Mesenchymal stem cell (in vitro differentiated cells and primary cell): ENCODE results near the gene ZRANB1.
"Not testable (repeated sequence)": the region's sequence is repeated elsewhere in the genome, so short reads cannot be mapped to it uniquely, and the experiment has no call there.

Experiments used
- DNase-seq: peaks from one replicate; pipeline ENCODE4 v3.0.0-alpha.2; 2013
- H2AFZ ChIP-seq: one replicate; pipeline ENCODE4 v1.6.1; 2013; ENCODE audit warnings: low read depth, mild to moderate bottlenecking, control low read depth, inconsistent platforms, low read length, moderate library complexity
- H2AK5ac ChIP-seq: 2 replicates; pipeline ENCODE4 v1.6.1; 2013; ENCODE audit warnings: low read length, moderate library complexity, mild to moderate bottlenecking, inconsistent platforms; ENCODE audit not compliant: severe bottlenecking
- H2BK120ac ChIP-seq: one replicate; pipeline ENCODE4 v1.6.1; 2013; ENCODE audit warnings: low read depth, mild to moderate bottlenecking, inconsistent platforms, low read length, moderate library complexity
- H2BK12ac ChIP-seq, 2 experiments: one replicate each; pipeline ENCODE4 v1.6.1; 2013; ENCODE audit warnings: inconsistent platforms in 2 of 2, low read length in 2 of 2, mild to moderate bottlenecking in 2 of 2, moderate library complexity in 2 of 2, control low read depth in 1 of 2
- H2BK15ac ChIP-seq: one replicate; pipeline ENCODE4 v1.6.1; 2013; ENCODE audit warnings: mild to moderate bottlenecking, low read depth, inconsistent platforms; ENCODE audit not compliant: poor library complexity, severe bottlenecking
- H2BK5ac ChIP-seq: 2 replicates; pipeline ENCODE4 v1.6.1; 2013; ENCODE audit warnings: low read depth, mild to moderate bottlenecking, low read length, control low read depth, inconsistent platforms; ENCODE audit not compliant: poor library complexity, severe bottlenecking
- H3K14ac ChIP-seq, 2 experiments: one replicate each; pipeline ENCODE4 v1.6.1; 2013; ENCODE audit warnings: inconsistent platforms in 2 of 2, low read length in 2 of 2, control low read depth in 1 of 2, mild to moderate bottlenecking in 1 of 2, moderate library complexity in 1 of 2
- H3K18ac ChIP-seq, 2 experiments: one replicate each; pipeline ENCODE4 v1.6.1; 2013; ENCODE audit warnings: inconsistent platforms in 2 of 2, low read length in 2 of 2, control low read depth in 1 of 2, low read depth in 1 of 2, mild to moderate bottlenecking in 1 of 2
- H3K23ac ChIP-seq, 2 experiments: one replicate each; pipeline ENCODE4 v1.6.1; 2013; ENCODE audit warnings: inconsistent platforms in 2 of 2, low read length in 2 of 2, mild to moderate bottlenecking in 2 of 2, moderate library complexity in 2 of 2, control low read depth in 1 of 2
- H3K27ac ChIP-seq: 2 replicates; pipeline ENCODE4 v1.5.1; 2013; ENCODE audit warnings: mild to moderate bottlenecking, moderate library complexity, low read length, control low read depth, inconsistent platforms; ENCODE audit not compliant: poor library complexity, severe bottlenecking
- H3K27me3 ChIP-seq, 2 experiments: 2 replicates each; pipeline versions ENCODE4 v1.6.1 to v1.7.0; 2013; ENCODE audit warnings: low read length in 2 of 2, mild to moderate bottlenecking in 2 of 2, moderate library complexity in 2 of 2, control low read depth in 1 of 2, inconsistent platforms in 1 of 2; ENCODE audit not compliant: control insufficient read depth in 1 of 2, insufficient read depth in 1 of 2
- H3K36me3 ChIP-seq, 2 experiments: 2 replicates each; pipeline versions ENCODE4 v1.6.1 to v1.7.0; 2013; ENCODE audit warnings: low read length in 2 of 2, control low read depth in 1 of 2, inconsistent platforms in 1 of 2, low read depth in 1 of 2, mild to moderate bottlenecking in 1 of 2; ENCODE audit not compliant: insufficient read depth in 2 of 2, control insufficient read depth in 1 of 2
- H3K4ac ChIP-seq, 2 experiments: one replicate each; pipeline ENCODE4 v1.6.1; 2013; ENCODE audit warnings: inconsistent platforms in 2 of 2, low read length in 2 of 2, mild to moderate bottlenecking in 2 of 2, moderate library complexity in 2 of 2, control low read depth in 1 of 2, low read depth in 1 of 2
- H3K4me1 ChIP-seq: 2 replicates; pipeline ENCODE4 v1.6.1; 2013; ENCODE audit warnings: low read depth, low read length, control low read depth; ENCODE audit not compliant: control insufficient read depth, insufficient read depth
- H3K4me2 ChIP-seq: 2 replicates; pipeline ENCODE4 v1.6.1; 2013; ENCODE audit warnings: low read length, mild to moderate bottlenecking, inconsistent platforms; ENCODE audit not compliant: poor library complexity, severe bottlenecking
- H3K4me3 ChIP-seq, 2 experiments: 2 replicates each; pipeline versions ENCODE4 v1.5.1 to v1.7.0; 2013; ENCODE audit warnings: low read length in 2 of 2, mild to moderate bottlenecking in 2 of 2, control low read depth in 1 of 2, low read depth in 1 of 2; ENCODE audit not compliant: insufficient read depth in 1 of 2
- H3K79me1 ChIP-seq: replicated peaks from 2 replicates; pipeline ENCODE4 v1.6.1; 2013; ENCODE audit warnings: mild to moderate bottlenecking, control low read depth, low read length, inconsistent platforms; ENCODE audit not compliant: poor library complexity, severe bottlenecking
- H3K9ac ChIP-seq: 2 replicates; pipeline ENCODE4 v1.7.0; 2013; ENCODE audit warnings: mild to moderate bottlenecking, low read length, moderate library complexity
- H3K9me3 ChIP-seq: 2 replicates; pipeline ENCODE4 v1.7.0; 2013; ENCODE audit warnings: mild to moderate bottlenecking, low read length; ENCODE audit not compliant: control insufficient read depth
- H4K8ac ChIP-seq: one replicate; pipeline ENCODE4 v1.6.1; 2013; ENCODE audit warnings: inconsistent platforms, mild to moderate bottlenecking, low read length, moderate library complexity
- H4K91ac ChIP-seq: one replicate; pipeline ENCODE4 v1.6.1; 2013; ENCODE audit warnings: mild to moderate bottlenecking, low read length, inconsistent platforms
- WGBS: methylation state at CpG from one replicate; pipeline ENCODE4 v1.1.7; 2013; ENCODE audit warnings: mixed read lengths; 5-methylcytosine and 5-hydroxymethylcytosine counted together

Gene ZRANB1

DNA sequence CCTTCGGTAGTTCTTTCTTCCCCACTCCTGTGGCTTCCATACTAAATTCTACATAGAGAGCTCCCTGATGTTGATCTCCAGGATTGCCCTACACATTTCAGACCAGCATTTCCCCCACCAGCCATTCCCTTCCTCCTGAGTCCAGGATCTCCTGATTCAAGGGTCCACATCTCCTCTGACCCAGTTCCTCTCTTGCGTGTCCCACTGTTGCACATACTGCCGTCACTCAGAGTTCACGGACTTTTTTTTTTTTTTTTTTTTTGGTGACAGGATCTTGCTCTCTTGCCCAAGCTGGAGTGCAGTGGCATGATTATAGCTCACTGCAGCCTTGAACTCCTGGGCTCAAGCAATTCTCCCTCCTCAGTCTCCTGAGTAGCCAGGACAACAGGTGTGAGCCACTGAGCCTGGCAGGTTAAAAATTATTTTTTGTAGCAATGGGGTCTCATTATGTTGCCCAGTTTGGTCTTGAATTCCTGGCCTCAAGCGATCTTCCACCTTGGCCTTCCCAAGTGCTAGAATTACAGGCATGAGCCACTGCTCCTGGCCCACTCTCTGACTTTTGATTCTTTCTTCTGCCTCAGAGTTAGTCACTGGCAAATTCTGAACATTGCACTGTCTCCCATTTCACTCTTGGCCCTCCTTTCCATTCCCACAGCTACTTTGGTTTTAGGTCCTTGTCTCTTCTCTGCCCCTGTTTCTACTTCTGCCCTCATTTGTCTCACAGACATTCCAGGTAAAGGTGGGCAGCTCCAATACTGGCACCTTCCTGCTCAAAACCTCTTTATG, 29.6 kb upstream of the ZRANB1 start:
- no peak overlapping the region for H3K4ac ChIP-seq
- peaks cover 2% of the 10 kb centered on the region for H3K79me1 ChIP-seq
- peaks cover 6% of the 10 kb centered on the region for H3K4me1 ChIP-seq
- no peak overlapping the region for H3K14ac ChIP-seq
- peaks cover 0 to 3% of the 10 kb centered on the region in 2 experiments for H3K27me3 ChIP-seq
- WGBS, result 95% methylated on average over 5 of the region's 5 CpGs
- no peak overlapping the region for H2BK5ac ChIP-seq
- no peaks in the 10 kb centered on the region for H3K9me3 ChIP-seq
- H3K23ac ChIP-seq, result no peak overlapping the region
- no peak overlapping the region for H4K8ac ChIP-seq
- no peak overlapping the region for H2AFZ ChIP-seq
- H3K36me3 ChIP-seq, result no peaks in the 10 kb centered on the region
- DNase-seq, result no peak
- no peak overlapping the region for H3K4me2 ChIP-seq
- H4K91ac ChIP-seq, result no peak overlapping the region
- H3K4me3 ChIP-seq, result no peak overlapping the region
- no peak overlapping the region for H3K27ac ChIP-seq
- no peak overlapping the region for H2AK5ac ChIP-seq
- no peak overlapping the region for H3K18ac ChIP-seq
- no peak overlapping the region for H2BK12ac ChIP-seq
- H3K9ac ChIP-seq, result peak overlapping the region; percentile 79
- no peak overlapping the region for H2BK15ac ChIP-seq
- peak overlapping the region; percentile 1 for H2BK120ac ChIP-seq

DNA sequence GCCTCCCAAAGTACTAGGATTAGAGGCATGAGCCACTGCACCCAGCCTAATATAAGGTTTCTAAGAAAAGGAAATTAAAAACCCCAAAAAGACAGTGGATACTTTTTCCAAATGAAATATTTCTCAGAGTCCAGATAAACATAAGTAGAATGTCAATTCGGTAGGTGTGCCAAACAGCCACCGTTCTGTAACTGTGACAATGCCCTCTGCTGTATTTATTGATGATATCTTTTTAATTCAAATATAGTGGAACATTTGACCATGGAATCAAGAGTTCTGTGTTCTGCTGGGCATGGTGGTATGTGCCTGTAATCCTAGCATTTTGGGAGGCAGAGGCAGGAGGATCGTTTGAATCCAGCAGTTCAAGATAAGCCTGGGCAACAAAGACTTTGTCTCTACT, 28.8 kb upstream of the ZRANB1 start:
- H2AFZ ChIP-seq, result no peak overlapping the region

DNA sequence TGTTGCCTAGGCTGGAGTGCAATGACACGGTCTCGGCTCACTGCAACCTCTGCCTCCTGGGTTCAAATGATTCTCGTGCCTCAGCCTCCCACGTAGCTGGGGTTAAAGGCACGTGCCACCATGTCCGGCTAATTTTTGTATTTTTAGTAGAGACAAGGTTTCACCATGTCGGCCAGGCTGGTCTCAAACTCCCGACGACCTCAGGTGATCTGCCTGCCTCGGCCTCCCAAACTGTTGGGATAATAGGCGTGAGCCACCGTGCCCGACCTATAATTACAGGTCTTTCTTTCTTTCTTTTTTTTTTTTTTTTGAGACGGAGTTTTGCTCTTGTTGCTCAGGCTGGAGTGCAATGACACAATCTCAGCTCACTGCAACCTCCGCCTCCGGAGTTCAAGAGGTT, 27.5 kb upstream of the ZRANB1 start:
- H2BK12ac ChIP-seq, H3K27ac ChIP-seq, H3K18ac ChIP-seq, H3K4me2 ChIP-seq, H3K27me3 ChIP-seq, H3K79me1 ChIP-seq, H2BK120ac ChIP-seq, H2BK5ac ChIP-seq, H3K9me3 ChIP-seq, H4K8ac ChIP-seq, H3K4me1 ChIP-seq, H3K36me3 ChIP-seq, H3K23ac ChIP-seq, H2AK5ac ChIP-seq, DNase-seq, H2BK15ac ChIP-seq, H3K4me3 ChIP-seq, H2AFZ ChIP-seq, H3K9ac ChIP-seq, H3K14ac ChIP-seq, H4K91ac ChIP-seq, H3K4ac ChIP-seq: not testable (repeated sequence)
- 89% methylated on average over 14 of the region's 16 CpGs for WGBS

More for the DNA sequence above, 28.8 kb upstream of the ZRANB1 start:
- Histone ChIP-seq H3K14ac (no peak overlapping the region), H3K9ac (no peak overlapping the region), H3K36me3 (no peaks in the 10 kb centered on the region), H2AK5ac (no peak overlapping the region), H3K18ac (no peak overlapping the region), H2BK120ac (no peak overlapping the region), H3K9me3 (no peaks in the 10 kb centered on the region), H3K4me2 (no peak overlapping the region), H3K4me1 (peaks cover 1% of the 10 kb centered on the region), H4K91ac (no peak overlapping the region), H3K4me3 (no peak overlapping the region), H2BK15ac (no peak overlapping the region), H4K8ac (no peak overlapping the region), H2BK12ac (no peak overlapping the region), H3K79me1 (peaks cover 2% of the 10 kb centered on the region), H3K27me3 (peaks cover 0 to 3% of the 10 kb centered on the region in 2 experiments), H3K4ac (no peak overlapping the region), H3K23ac (no peak overlapping the region), H2BK5ac (no peak overlapping the region), H3K27ac (no peak overlapping the region)
- DNase-seq, result no peak
- 88% methylated on average over 3 of the region's 3 CpGs for WGBS

DNA sequence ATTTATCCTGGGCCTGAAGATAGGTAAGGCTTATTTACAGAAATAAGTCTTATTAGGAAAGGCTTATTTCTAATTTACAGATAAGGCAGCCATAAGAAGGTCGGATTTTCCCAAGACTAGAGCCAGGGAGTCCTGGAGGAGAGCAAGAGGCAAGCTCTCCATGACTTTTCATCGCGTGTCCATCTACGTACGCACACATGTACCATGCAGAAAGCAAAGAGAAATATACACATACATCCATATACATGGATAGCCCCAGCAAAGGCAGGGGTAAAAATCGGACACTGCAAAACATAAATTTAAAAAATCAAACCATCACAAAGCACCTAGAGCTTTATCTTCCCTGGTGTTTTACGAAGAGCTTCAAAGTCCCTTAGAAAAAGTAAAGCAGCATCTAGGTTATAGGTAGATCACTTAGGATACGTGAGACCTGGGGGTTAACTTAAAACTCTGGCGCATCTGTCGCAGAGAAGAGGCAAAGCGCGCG, 25.8 kb upstream of the ZRANB1 start:
- Histone ChIP-seq H3K27me3 (peaks cover 0 to 2% of the 10 kb centered on the region in 2 experiments), H3K4ac (peak overlapping the region in 1 of 2 experiments; percentile 95), H3K18ac (peak overlapping the region; percentile 92 to 97), H3K9me3 (no peaks in the 10 kb centered on the region), H2AK5ac (no peak overlapping the region), H2AFZ (peak overlapping the region; percentile 85), H2BK5ac (no peak overlapping the region), H2BK15ac (peak overlapping the region; percentile 94), H3K4me3 (peak overlapping the region; percentile 85 to 91), H3K4me1 (peaks cover 4% of the 10 kb centered on the region), H4K8ac (peak overlapping the region; percentile 99), H4K91ac (peak overlapping the region; percentile 92), H3K9ac (peak overlapping the region; percentile 98), H3K27ac (peak overlapping the region; percentile 59), H3K14ac (peak overlapping the region in 1 of 2 experiments; percentile 90), H3K36me3 (no peaks in the 10 kb centered on the region), H2BK120ac (peak overlapping the region; percentile 97), H3K79me1 (peaks cover 2% of the 10 kb centered on the region), H2BK12ac (peak overlapping the region in 1 of 2 experiments; percentile 60), H3K23ac (peak overlapping the region in 1 of 2 experiments; percentile 95), H3K4me2 (peak overlapping the region; percentile 92)
- WGBS, result 3% methylated on average over 13 of the region's 13 CpGs
- peak; percentile 55 for DNase-seq
